Stomach smooth muscle (tissue), 2 donors: ENCODE data around the gene KCNE1.
A peak's percentile ranks its signal among the peaks of the same experiment; 100 is the strongest.

Experiments used
- H3K27ac ChIP-seq: one replicate; pipeline ENCODE4 v1.7.0; 2013; ENCODE audit warnings: mild to moderate bottlenecking, low read length, inconsistent platforms
- H3K27me3 ChIP-seq, 2 donors: one replicate each; pipeline ENCODE4 v1.7.0; 2013; ENCODE audit warnings: low read length in 2 of 2; ENCODE audit not compliant: insufficient read depth in 2 of 2, control insufficient read depth in 1 of 2
- H3K36me3 ChIP-seq, 2 donors: one replicate each; pipeline ENCODE4 v1.7.0; 2013; ENCODE audit warnings: low read length in 2 of 2; ENCODE audit not compliant: control insufficient read depth in 2 of 2, insufficient read depth in 2 of 2
- H3K4me1 ChIP-seq: one replicate; pipeline ENCODE4 v1.7.0; 2013; ENCODE audit warnings: low read length; ENCODE audit not compliant: control insufficient read depth, insufficient read depth
- H3K4me3 ChIP-seq, 2 donors: one replicate each; pipeline ENCODE4 v1.7.0; 2013; ENCODE audit warnings: low read length in 2 of 2
- H3K9ac ChIP-seq, 2 donors: one replicate each; pipeline ENCODE4 v1.7.0; 2013; ENCODE audit warnings: low read length in 2 of 2, mild to moderate bottlenecking in 1 of 2
- H3K9me3 ChIP-seq, 2 donors: one replicate each; pipeline ENCODE4 v1.7.0; 2013; ENCODE audit warnings: low read length in 2 of 2; ENCODE audit not compliant: control insufficient read depth in 2 of 2
- donor health status: healthy.
- donor health status: Pancreatic carcinoma.

Gene KCNE1

DNA sequence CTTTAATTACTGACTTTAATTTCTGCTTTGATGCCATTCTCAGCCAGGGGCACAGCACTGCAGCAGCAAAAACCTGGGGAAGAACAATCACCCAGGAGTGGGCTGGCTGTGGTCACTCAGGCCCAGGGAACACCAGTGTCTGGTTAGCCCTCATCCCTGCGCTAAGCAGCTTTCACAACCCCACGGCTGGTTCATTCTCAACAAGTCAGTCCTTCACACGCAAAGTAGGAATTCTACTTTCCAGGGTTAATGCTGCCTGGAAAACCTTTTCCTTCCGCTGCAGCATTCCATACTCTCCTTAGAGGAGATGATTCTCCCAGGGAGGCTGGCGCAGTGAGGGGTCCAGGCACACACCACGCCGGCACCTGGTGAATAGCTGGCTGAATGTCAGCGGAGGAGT lies 24.3 kb upstream of the KCNE1 start:
- no peaks in the 10 kb centered on the region for H3K36me3 ChIP-seq
- H3K9ac ChIP-seq = no peak overlapping the region
- no peak overlapping the region for H3K27ac ChIP-seq
- no peaks in the 10 kb centered on the region for H3K9me3 ChIP-seq
- no peaks in the 10 kb centered on the region for H3K27me3 ChIP-seq
- H3K4me1 ChIP-seq = peaks cover 3% of the 10 kb centered on the region
- no peak overlapping the region for H3K4me3 ChIP-seq

DNA sequence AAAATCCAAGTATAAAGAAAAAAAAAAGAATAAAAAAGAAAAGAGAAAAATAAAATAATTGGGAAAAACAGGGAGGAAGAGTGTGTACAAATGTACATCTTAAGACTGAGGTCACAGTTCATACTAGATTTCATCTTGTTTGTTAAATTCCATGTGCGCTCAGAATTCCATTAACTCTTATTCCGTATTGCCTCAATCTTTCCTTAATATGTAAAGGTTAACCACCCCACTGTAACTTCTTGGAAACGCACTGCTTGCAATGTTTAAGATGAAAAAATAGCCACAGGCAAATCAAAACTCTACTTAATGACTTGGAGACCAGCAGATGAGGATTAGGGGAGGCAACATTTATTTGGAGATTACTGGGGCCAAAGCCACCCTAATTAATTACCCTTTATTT lies 23.9 kb upstream of the KCNE1 start:
- Histone ChIP-seq H3K4me1 (peaks cover 3% of the 10 kb centered on the region), H3K4me3 (no peak overlapping the region), H3K27me3 (no peaks in the 10 kb centered on the region), H3K36me3 (no peaks in the 10 kb centered on the region), H3K9ac (no peak overlapping the region), H3K27ac (no peak overlapping the region), H3K9me3 (no peaks in the 10 kb centered on the region)

DNA sequence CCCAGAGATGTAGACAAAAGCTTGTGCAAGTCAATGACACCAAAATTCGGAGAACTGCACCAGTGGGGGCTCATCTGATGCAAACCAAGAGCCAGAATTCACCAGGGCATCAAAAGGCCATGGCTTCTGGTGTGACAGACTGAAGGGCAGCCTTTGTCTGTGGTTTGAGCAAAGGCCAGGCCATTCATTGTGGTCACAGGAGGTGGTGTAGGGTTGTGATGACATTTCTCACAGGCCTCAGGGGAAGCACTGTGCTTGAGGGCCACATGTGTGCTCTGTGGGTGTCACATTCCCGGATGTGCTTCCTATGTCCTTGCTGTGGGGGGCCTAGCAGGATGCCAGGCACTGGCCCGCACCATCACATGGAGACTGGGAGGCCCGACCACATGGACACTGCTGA lies 22.5 kb upstream of the KCNE1 start:
- no peak overlapping the region for H3K27ac ChIP-seq

DNA sequence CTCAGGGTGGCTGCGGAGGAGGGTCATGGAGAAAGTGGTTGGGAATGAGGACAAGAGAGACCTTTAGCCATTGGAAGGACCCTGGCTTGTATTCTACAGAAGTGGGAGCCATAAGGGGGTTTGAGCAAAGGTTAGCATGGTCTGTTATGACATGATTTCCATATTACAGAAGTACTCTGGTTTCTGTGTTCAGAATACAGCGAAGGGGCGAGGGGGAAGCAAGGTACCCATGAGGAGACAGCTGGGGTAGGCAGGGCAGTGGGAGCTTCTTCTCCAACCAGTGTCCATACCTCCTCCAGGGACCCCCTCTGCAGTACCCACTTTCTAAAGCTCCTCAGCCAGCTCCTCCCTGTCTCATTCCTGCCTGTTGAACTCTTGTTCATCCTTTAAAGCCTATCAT lies 21.9 kb upstream of the KCNE1 start:
- no peak overlapping the region for H3K9ac ChIP-seq
- no peaks in the 10 kb centered on the region for H3K9me3 ChIP-seq
- no peak overlapping the region for H3K27ac ChIP-seq
- H3K36me3 ChIP-seq = no peaks in the 10 kb centered on the region
- H3K4me1 ChIP-seq = peaks cover 3% of the 10 kb centered on the region
- H3K4me3 ChIP-seq = no peak overlapping the region
- no peaks in the 10 kb centered on the region for H3K27me3 ChIP-seq

More for the DNA sequence above, 22.5 kb upstream of the KCNE1 start:
- H3K27me3 ChIP-seq = no peaks in the 10 kb centered on the region
- no peaks in the 10 kb centered on the region for H3K9me3 ChIP-seq
- no peaks in the 10 kb centered on the region for H3K36me3 ChIP-seq
- no peak overlapping the region for H3K4me3 ChIP-seq
- H3K9ac ChIP-seq = no peak overlapping the region
- peaks cover 3% of the 10 kb centered on the region for H3K4me1 ChIP-seq

DNA sequence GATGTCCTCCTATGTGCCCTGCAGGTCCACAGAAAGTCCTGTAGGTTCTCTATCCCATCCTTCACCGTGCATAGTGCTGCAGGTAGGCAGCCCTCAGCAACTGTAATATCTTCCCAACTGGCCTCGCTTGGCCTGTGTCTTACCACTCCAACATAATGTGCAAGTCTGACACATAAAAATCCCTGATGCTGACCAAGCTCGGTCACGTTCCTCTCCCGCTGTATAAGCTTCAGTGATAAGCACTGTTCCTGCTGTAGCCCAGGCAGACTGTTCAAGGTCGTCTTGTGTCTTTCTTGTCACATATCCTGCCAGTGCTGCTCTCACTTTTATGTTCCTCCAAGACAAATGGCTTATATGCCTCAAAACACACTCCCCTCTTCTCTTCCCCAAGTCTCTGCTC lies 19.4 kb upstream of the KCNE1 start:
- Histone ChIP-seq H3K9ac (no peak overlapping the region), H3K4me3 (no peak overlapping the region), H3K36me3 (no peaks in the 10 kb centered on the region), H3K27ac (no peak overlapping the region), H3K4me1 (no peaks in the 10 kb centered on the region), H3K27me3 (no peaks in the 10 kb centered on the region), H3K9me3 (no peaks in the 10 kb centered on the region)

DNA sequence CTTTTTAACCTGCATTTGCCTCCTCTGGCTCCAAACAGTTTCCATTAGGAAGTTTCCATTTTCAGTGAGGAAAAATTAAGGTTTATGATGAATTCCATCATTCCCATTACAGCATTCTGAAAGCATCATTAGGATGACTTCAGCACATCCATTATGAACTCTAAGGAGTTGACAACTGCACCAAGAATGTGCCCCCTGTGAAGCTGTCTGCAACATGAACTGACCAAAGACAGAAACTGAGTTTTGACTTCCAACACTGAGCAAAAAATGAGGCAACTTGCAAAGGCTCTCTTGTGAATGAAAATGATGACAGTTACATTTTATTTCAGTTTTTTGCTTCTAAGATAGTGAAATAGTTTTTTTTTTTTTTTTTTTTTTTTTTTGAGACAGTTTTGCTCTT lies 18.3 kb upstream of the KCNE1 start:
- no peaks in the 10 kb centered on the region for H3K36me3 ChIP-seq
- H3K9ac ChIP-seq = no peak overlapping the region
- no peaks in the 10 kb centered on the region for H3K27me3 ChIP-seq
- H3K4me3 ChIP-seq = no peak overlapping the region
- no peaks in the 10 kb centered on the region for H3K9me3 ChIP-seq
- no peak overlapping the region for H3K27ac ChIP-seq
- H3K4me1 ChIP-seq = no peaks in the 10 kb centered on the region

DNA sequence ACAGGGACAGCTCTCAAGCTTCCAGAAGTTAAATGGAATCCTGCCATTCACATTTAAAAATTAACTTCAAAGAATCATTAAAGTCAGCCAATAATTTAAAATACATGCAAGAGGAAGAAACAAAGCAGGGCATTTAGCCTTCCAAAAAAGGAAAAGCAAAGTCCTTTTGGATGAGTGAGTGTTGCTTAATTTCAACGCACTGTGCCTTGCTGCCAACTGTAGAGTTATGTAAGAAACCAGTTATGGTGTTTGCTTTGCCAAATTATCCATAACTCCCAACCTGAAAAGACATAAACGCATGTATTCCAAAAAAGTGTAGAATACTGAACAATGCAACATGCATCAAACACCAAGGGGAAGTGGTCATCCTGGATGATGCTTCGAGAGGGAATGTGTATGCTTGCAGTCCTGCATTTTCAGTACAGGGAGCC lies 16.1 kb upstream of the KCNE1 start:
- Histone ChIP-seq H3K4me3 (no peak overlapping the region), H3K27me3 (no peaks in the 10 kb centered on the region), H3K36me3 (peaks cover 0 to 3% of the 10 kb centered on the region in 2 donors), H3K4me1 (peaks cover 10% of the 10 kb centered on the region), H3K9me3 (no peaks in the 10 kb centered on the region), H3K27ac (peak overlapping the region; percentile 91), H3K9ac (no peak overlapping the region)

DNA sequence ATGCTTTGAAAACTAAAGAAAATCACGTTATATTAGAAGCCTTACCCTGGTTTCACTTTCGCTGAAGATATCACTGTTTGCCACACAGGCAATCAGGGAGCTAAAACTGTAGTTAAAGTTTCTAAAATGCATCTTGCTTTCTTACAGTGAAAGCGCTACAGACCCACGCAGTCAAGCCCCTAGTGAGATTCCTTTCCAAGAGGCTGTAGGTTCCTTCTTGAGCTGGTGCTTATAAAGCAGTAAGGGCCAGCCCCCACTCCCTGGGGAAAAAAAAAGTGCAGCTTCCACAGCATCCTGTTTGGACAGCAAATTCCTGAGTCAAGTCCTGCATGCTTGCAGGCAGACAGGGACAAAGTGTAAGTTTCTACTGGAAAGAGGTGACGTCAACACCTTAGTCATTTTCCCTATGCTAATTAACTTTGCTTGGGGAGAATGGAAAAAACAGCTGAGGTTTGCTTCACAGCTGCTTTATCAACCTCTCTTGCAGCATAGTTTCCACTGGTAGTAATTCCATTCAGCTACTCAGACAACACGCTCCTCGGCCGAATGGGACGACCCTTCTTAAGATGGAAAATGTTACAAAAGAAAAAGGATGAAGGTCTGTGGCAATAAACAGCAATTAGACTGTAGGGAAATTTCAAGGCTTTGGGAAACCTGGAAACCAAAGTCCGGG lies 14.7 kb upstream of the KCNE1 start:
- H3K4me1 ChIP-seq = peaks cover 19% of the 10 kb centered on the region
- H3K4me3 ChIP-seq = peak overlapping the region; percentile 75 to 81
- H3K9me3 ChIP-seq = no peaks in the 10 kb centered on the region

DNA sequence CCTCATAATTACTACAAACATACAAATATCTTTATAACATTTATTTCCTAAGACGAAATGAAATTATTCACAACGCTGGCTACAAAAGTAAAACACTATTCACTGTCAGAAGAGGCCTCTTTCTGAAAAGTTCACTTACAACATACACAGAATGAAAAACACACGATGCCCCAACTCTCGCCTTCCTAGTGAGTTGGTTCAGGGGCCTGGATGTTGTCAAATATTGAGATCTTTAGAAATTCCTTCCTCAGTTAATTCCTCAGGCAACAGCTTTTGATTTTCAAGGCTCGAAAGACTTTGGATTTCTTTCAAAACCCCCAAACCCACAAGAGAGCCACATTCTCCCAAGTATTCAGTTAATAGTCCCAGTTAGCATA lies 14.2 kb upstream of the KCNE1 start:
- Histone ChIP-seq H3K9me3 (no peaks in the 10 kb centered on the region), H3K27ac (peak overlapping the region; percentile 91), H3K4me1 (peaks cover 19% of the 10 kb centered on the region), H3K36me3 (peaks cover 10 to 12% of the 10 kb centered on the region in 2 donors), H3K9ac (peak overlapping the region; percentile 87 to 99), H3K27me3 (no peaks in the 10 kb centered on the region), H3K4me3 (peak overlapping the region; percentile 75 to 81)

More for the DNA sequence above, 14.7 kb upstream of the KCNE1 start:
- H3K9ac ChIP-seq = peak overlapping the region; percentile 87 to 99
- H3K36me3 ChIP-seq = peaks cover 5 to 7% of the 10 kb centered on the region in 2 donors
- H3K27ac ChIP-seq = peak overlapping the region; percentile 91
- no peaks in the 10 kb centered on the region for H3K27me3 ChIP-seq

DNA sequence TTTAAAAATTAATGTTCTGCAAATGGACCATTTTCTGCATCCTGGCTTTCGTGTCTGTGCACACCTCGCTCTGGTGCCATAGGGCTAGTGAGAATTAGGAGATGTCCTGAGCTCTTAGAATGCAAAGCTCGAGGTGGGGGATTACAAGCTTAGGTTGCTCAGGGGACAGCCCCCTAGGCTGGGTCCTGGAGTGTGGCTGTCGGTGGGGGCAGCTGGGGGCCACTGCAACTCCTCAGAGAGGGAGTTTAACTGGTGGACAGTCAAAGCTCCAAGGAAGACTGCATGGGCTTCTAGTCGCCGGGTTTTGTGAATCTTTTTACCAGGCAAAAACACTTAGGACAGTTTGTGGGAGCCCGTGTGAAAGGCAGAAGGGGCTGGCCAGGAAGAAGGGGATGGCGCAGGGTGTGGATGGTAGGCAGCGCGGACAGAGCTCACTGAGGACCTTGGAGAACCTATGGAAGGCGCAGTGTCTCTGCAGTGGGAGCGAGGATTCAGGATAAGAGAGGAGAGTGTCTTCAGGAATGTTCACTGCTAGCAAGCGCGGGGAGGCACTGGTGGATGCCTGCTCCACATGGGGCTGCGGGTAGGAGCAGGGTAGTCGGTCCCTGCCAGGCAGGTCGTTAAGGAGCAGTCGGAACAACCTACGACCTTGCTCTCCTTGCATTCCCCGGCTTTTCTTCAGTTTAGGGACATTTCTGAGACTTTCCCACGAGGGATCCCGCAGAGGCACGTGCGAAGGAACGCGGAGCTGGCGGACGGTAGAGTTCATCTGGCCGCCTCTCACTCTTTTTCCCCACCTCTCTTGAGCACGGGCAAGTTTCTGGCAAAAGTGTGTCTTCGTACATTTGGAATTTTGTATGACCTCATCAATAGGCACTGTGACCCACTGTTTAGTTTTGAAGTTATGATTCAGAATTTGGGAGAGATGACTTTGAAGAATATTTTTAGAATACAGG lies 12.9 kb upstream of the KCNE1 start:
- Histone ChIP-seq H3K9ac (peak overlapping the region; percentile 37 to 99), H3K36me3 (peaks cover 20 to 21% of the 10 kb centered on the region in 2 donors), H3K27ac (peak overlapping the region; percentile 49), H3K27me3 (no peaks in the 10 kb centered on the region), H3K9me3 (no peaks in the 10 kb centered on the region), H3K4me1 (peaks cover 19% of the 10 kb centered on the region), H3K4me3 (peak overlapping the region; percentile 75 to 81)
